ENCODE measurements around the gene NKD2. TPM values are rescaled to one million over a fixed set of nuclear protein-coding genes. Genes with fewer than 3 reads are reported as not detected.

Gene NKD2
- total and polyA plus RNA-seq, 2 of the 4 experiments (the other 2 are of a cell fraction), result not detected

DNA sequence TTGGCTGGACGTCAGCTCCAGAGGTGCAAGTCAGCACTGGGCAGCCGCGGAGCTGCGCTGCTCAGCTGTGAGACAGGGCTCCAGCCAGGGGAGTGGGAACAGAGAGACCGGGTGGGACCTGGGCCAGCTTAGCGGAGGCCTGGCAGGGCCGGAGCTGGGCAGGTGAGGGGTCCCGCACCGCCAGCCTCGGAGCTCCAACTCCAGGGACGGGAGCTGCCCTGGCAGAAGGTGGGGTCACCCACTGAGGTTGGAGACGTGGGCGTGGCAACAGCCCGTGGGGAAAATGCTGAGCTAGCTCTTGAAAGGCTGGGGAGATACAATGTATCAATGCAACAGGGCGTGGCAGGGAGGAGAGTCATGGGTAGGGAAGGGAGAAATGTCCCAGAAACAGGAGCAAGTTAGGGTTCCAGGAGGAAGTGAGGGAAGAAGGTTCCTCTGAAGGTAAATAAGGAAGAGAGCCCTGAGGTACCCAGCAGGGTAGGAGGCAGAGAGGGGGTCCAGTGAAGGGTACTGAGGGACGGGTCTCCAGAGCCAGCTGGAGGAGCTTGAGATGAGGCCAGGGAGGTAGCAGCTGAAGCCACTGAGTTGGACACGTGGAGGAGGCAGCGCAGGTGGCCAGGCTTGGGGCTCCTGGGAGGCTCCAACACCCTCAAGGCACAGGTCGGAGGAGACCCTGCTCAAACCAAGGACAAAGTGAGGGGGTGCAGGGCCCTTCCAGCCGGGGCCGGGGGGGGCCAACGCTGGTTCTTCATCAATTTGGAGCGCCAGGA, 736 bp upstream of the NKD2 start:
- Histone ChIP-seq H4K8ac (ENCODE audit: low read depth in 2 of 2, low read length in 2 of 2) (no peak overlapping the region), H3K4me3 (ENCODE audit: insufficient read depth, low read depth, low read length) (no peak overlapping the region), H3K14ac (replicated peaks; ENCODE audit: low read depth, low read length) (no peak overlapping the region), H3K27me3 (ENCODE audit: control insufficient read depth, insufficient read depth, low read length) (peaks cover 77% of the 10 kb centered on the region), H3K9me1 (ENCODE audit: insufficient read depth, low read length) (no peaks in the 10 kb centered on the region), H3K4me1 (ENCODE audit: control insufficient read depth, insufficient read depth, low read length) (no peaks in the 10 kb centered on the region; the same call in 1 of the 2 replicates), H2BK5ac (ENCODE audit: low read depth, low read length, poor library complexity, severe bottlenecking) (no peak overlapping the region), H3K27ac (ENCODE audit: insufficient read depth, low read length) (no peak overlapping the region), H2AFZ (replicated peaks; ENCODE audit: low read length, poor library complexity) (no peak overlapping the region), H3K36me3 (ENCODE audit: control insufficient read depth, insufficient read depth, low read length) (no peaks in the 10 kb centered on the region), H2AK9ac (replicated peaks; ENCODE audit: low read depth, low read length, poor library complexity) (no peak overlapping the region), H4K91ac (ENCODE audit: insufficient read depth, low read depth, low read length) (no peak overlapping the region), H2AK5ac (ENCODE audit: low read depth, low read length) (no peak overlapping the region), H2BK15ac (ENCODE audit: low read depth, low read length) (no peak overlapping the region), H4K5ac (ENCODE audit: low read depth, low read length) (no peak overlapping the region), H3K9ac (ENCODE audit: low read depth, low read length) (no peak overlapping the region), H4K20me1 (ENCODE audit: insufficient read depth, low read length) (no peaks in the 10 kb centered on the region), H3K23ac (ENCODE audit: low read depth, low read length) (no peak overlapping the region), H3K4me2 (ENCODE audit: low read depth, low read length) (no peak overlapping the region), H3K79me1 (ENCODE audit: low read depth in 1 of 2, low read length in 2 of 2) (no peaks in the 10 kb centered on the region), H3K18ac (ENCODE audit: low read depth, low read length) (no peak overlapping the region), H3K4ac (ENCODE audit: low read depth, low read length) (no peak overlapping the region), H3K9me3 (ENCODE audit: control insufficient read depth, insufficient read depth, low read length) (no peaks in the 10 kb centered on the region), H3K56ac (ENCODE audit: extremely low read depth, insufficient read depth, low read length) (no peak overlapping the region), H2BK20ac (ENCODE audit: low read depth, low read length) (no peak overlapping the region), H2BK120ac (ENCODE audit: low read depth, low read length) (no peak overlapping the region)
- no TSS peak for BruUV-seq (replicated peaks)
- DNase-seq (no peak), ATAC-seq (ENCODE audit: low read depth) (no peak)
- in situ Hi-C loops (cut with MboI; ENCODE audit: low sequenced_read_pairs), result no loop called here
- CTCF ChIA-PET, result no interaction called here
- intact Hi-C loops (cut with micrococcal nuclease), result loop anchor here (5.0 to 10.0 kb wide), 2 partner anchors 86 to 107 kb away; partner anchors contain the start of gene SLC12A7
- TF ChIP-seq RCOR1 (IDR thresholded peaks at IDR 0.05; ENCODE audit: insufficient replicate concordance, low read length) (no peak), MAFK (IDR thresholded peaks at IDR 0.05; ENCODE audit: low read depth, low read length) (no peak), MXI1 (IDR thresholded peaks at IDR 0.05; ENCODE audit: borderline replicate concordance, low read depth, low read length) (no peak), RFX5 (IDR thresholded peaks at IDR 0.05; ENCODE audit: low read depth, low read length) (no peak), RAD21 (IDR thresholded peaks at IDR 0.05; ENCODE audit: low read length) (no peak), CHD1 (IDR thresholded peaks at IDR 0.05; ENCODE audit: low read depth, low read length) (no peak), FOS (IDR thresholded peaks at IDR 0.05; ENCODE audit: low read depth, low read length) (no peak), MAZ (IDR thresholded peaks at IDR 0.05; ENCODE audit: borderline replicate concordance, low read depth, low read length) (no peak), NFE2L2 (IDR thresholded peaks at IDR 0.05; ENCODE audit: low read depth, low read length) (no peak)
- TF ChIP-seq, protein P1, sequence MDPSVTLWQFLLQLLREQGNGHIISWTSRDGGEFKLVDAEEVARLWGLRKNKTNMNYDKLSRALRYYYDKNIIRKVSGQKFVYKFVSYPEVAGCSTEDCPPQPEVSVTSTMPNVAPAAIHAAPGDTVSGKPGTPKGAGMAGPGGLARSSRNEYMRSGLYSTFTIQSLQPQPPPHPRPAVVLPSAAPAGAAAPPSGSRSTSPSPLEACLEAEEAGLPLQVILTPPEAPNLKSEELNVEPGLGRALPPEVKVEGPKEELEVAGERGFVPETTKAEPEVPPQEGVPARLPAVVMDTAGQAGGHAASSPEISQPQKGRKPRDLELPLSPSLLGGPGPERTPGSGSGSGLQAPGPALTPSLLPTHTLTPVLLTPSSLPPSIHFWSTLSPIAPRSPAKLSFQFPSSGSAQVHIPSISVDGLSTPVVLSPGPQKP (IDR thresholded peaks at IDR 0.05; ENCODE audit: borderline replicate concordance, low read depth, low read length), result no peak
- TF ChIP-seq, protein P2, sequence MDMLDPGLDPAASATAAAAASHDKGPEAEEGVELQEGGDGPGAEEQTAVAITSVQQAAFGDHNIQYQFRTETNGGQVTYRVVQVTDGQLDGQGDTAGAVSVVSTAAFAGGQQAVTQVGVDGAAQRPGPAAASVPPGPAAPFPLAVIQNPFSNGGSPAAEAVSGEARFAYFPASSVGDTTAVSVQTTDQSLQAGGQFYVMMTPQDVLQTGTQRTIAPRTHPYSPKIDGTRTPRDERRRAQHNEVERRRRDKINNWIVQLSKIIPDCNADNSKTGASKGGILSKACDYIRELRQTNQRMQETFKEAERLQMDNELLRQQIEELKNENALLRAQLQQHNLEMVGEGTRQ (IDR thresholded peaks at IDR 0.05; ENCODE audit: low read depth, low read length), result no peak
- dilution Hi-C loops (cut with HindIII; ENCODE audit: low sequenced_read_pairs, unreplicated experiment), result no loop called here
- POLR2A ChIA-PET (ENCODE audit: unreplicated experiment), result no interaction called here
- 76% methylated on average over 14 of the region's 23 CpGs; no CpG with 5 or more reads in 1 of the 2 experiments for WGBS, 2 experiments (ENCODE audit: extremely low coverage in 2 of 2, insufficient read length in 1 of 2)

All from IMR-90 (cell line).